Left cardiac atrium (tissue), 4 donors: Measurements from ENCODE around the gene EDAR. TPM values are rescaled to one million over a fixed set of nuclear protein-coding genes. Genes with fewer than 3 reads are reported as not detected.
A peak's percentile ranks its signal among the peaks of the same experiment; 100 is the strongest.

Experiments used
- ATAC-seq, 2 donors: fragments of 200-7000 bp; cut with Tn5 transposase; one replicate each; pipeline ENCODE4 v1.9.1; 2020; ENCODE audit warnings: mild to moderate bottlenecking in 2 of 2, moderate library complexity in 2 of 2
- DNase-seq: peaks from one replicate; pipeline ENCODE4 v3.0.0-alpha.2; 2020
- intact Hi-C, 2 donors: fragments of 100-400 bp; cut with DNase I; formaldehyde crosslinking; loops; one replicate each; pipeline versions ENCODE4 v1.14.1 to v1.15.1; 2022 to 2023
- total RNA-seq, 2 donors: library from RNA; stranded (reverse); fragmentation: NEBNext Ultra II Directional; extraction: Animal tissue kit (Norgen Biotek cat#: 25700); gene quantifications; one replicate each; pipeline ENCODE4 v1.2.1, GENCODE V29; 2021
- donor health status: DM: no; HTN: yes; CAD: no.
- donor health status: DM: no; HTN: yes; CAD: no; lungs with severe emphysema.
- donor health status: DM: yes; HTN: yes; CAD: no.
- donor health status: Dilated cardiomyopathy.

EDAR gene
- total RNA-seq, 2 donors from 2014 or later = 0.06 TPM; not detected in 1

GRCh38 chr2:109006971-109007370 is 18.0 kb upstream of the EDAR start:
- DNase-seq (no peak), ATAC-seq (no peak)
- intact Hi-C loops = no loop called here

DNA sequence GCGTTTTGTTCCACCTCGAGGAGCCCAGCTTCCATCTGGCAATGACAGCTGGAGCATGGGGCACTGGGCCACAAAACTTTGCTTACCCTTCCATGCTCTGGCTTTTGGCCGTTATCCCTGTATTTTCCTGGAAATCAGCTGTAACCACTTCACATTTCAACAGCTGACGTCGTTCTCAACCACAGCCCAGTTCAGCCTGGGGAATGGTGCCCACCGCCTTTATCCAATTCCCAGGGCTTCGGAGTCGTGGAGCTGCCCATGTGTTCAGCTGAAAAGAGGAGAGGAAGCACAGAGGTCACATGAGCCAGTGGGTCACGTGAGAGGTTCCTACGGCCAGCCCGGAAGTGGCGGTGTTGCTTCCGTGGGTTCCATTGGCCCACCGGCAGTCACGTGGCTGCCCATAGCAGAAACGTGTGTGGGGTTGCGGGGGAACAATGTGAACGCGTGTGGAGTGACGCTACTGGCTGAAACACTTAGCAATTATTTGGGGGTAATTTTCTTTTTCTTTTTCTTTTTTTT is 16.7 kb upstream of the EDAR start:
- DNase-seq (peak; percentile 67), ATAC-seq (peak; percentile 33 to 92)
- intact Hi-C loops = no loop called here

- intact Hi-C loops = no loop called here
- DNase-seq = no peak
- no peak for ATAC-seq
Measured at GRCh38 chr2:109001201-109001600, 12.2 kb upstream of the EDAR start.

GRCh38 chr2:109000738-109001137 is 11.7 kb upstream of the EDAR start:
- DNase-seq (no peak), ATAC-seq (no peak)
- intact Hi-C loops = no loop called here

GRCh38 chr2:108998911-108999310 is 9.9 kb upstream of the EDAR start:
- no peak for ATAC-seq
- no peak for DNase-seq
- intact Hi-C loops = no loop called here

DNA sequence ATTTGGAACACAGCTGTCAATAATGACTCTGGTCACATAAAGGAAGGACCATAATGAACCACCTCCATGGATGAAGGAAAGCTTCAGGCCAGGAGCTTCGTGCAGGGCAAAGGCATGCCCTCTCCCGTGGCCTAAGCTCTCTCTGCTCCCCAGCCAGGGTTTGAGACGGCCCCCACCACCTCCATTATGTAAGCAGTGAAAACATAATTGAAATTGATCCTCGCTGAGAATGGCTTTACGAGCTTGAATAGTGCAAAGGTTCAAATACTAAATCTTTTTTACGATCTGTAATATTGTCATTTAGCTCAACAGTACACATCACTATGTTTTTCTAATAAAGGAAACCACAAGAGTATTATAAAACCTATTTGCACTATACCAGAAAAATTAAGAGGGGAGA is 5.2 kb upstream of the EDAR start:
- intact Hi-C loops = no loop called here
- DNase-seq = no peak
- ATAC-seq = no peak

- ATAC-seq (no peak), DNase-seq (no peak)
- intact Hi-C loops = no loop called here
Measured at GRCh38 chr2:108993095-108993937, 4.3 kb upstream of the EDAR start.

- ATAC-seq (peak; percentile 23 to 73), DNase-seq (no peak)
- intact Hi-C loops = loop anchor here (2.0 to 5.0 kb wide), 3 partner anchors 59 to 133 kb away; no protein-coding TSS in a partner anchor
Measured at GRCh38 chr2:108988076-108988795, 784 bp downstream of the EDAR start.

DNA sequence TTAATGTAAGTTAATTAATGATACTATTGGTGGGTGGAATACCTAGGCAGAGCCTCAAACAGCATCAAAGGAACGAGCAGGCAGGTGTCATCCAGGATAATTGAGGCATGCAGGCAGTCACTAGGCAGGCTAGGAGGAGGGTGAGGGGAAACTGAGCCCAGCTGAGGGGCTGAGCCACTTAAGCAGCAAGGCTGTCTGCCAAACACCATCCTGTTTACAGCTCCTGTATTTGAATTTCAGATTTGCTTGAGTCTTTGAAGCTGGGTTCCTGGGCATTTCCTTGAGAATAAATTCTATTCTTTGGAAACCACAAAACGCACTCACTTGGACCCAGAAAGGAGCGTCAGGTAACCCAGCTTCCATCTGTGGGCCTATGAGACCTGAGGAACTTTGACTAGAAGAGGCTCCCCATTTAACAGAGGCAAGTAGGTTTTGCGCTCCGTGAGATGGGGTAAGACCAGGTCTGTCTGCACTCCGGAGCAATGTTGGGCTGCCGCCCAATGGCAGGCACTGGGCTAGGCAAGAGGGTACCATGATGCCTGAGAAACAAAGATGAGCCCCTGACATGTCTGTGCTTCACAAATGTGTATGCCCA is 2.0 kb downstream of the EDAR start:
- DNase-seq (no peak), ATAC-seq (no peak)
- intact Hi-C loops = loop anchor here in 1 of 2 donors (5.0 kb wide), 1 partner anchor 60 kb away; no protein-coding TSS in a partner anchor

DNA sequence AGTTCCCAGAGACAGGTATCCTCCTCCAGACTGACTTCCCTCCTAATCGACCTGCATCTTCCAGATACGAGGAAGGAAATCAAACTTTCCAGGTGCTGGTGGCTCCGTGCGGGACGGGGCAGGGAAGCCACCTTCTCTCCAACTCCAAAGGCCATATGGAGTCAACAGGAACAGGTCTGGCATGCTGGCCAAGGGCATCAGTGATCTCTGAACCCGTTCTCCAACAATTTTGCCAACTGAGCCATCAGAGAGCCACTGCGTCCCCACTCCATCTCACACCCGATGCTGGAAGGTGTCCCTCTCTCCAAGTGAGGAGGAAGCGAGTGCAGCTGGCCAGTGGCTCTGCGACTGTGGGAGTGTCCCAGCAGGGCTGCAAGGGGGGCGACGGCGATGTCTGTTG is 5.4 kb downstream of the EDAR start:
- no peak for DNase-seq
- ATAC-seq = no peak
- intact Hi-C loops = no loop called here

GRCh38 chr2:108983061-108983460 is 6.0 kb downstream of the EDAR start:
- ATAC-seq (no peak), DNase-seq (no peak)
- intact Hi-C loops = no loop called here

DNA sequence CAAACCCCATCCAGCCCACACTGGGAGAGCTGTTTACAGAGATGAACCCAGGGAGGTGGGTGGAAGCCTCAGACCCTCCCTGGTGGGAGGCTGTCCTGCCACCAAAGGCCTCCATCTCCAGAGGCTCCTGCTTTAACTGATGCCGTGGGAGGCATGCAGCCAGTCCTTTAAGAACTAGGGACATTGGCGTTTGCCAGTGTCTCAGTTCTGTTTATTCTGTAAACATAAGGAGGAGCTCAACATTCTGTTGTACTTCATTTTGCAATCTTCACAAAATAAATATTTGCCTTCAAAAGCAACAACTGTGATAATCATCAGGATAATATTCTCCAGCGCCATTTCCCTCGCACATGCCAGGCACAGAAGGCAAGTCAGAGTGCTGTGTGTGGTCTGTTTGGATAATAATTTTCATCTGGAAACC is 6.8 kb downstream of the EDAR start:
- no peak for ATAC-seq
- intact Hi-C loops = no loop called here
- DNase-seq = no peak

GRCh38 chr2:108981846-108982245 is 7.2 kb downstream of the EDAR start:
- DNase-seq (no peak), ATAC-seq (no peak)
- intact Hi-C loops = no loop called here

GRCh38 chr2:108980076-108980475 is 8.9 kb downstream of the EDAR start:
- intact Hi-C loops = no loop called here
- ATAC-seq = no peak
- no peak for DNase-seq

- intact Hi-C loops = no loop called here
- ATAC-seq = no peak
- DNase-seq = no peak
Measured at GRCh38 chr2:108979461-108979860, 9.6 kb downstream of the EDAR start.

GRCh38 chr2:108978709-108979111 is 10.3 kb downstream of the EDAR start:
- no peak for DNase-seq
- intact Hi-C loops = no loop called here
- no peak for ATAC-seq

GRCh38 chr2:108975613-108976435 is 13.2 kb downstream of the EDAR start:
- intact Hi-C loops = no loop called here
- ATAC-seq = no peak
- DNase-seq = no peak

- intact Hi-C loops = no loop called here
- DNase-seq = no peak
- ATAC-seq = no peak
Measured at GRCh38 chr2:108974674-108975073, 14.3 kb downstream of the EDAR start.

DNA sequence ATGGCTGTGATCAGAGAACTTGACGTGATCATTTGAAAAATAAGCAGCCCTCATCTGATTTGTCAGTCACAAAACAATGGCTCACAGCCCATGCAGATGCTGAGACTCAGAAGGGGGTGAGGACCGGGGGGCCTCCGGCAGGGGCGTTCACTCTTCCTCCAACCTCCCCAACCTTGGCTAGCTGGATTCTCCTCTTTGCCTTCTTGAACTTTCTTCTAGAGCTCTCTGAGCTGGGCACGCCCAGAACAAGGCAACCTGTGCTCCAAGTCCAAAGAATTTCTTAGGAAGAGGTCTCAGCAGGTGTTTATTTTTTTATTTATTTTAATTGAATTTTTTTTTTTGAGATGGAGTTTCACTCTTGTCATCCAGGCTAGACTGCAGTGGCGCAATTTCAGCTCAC is 16.4 kb downstream of the EDAR start:
- no peak for DNase-seq
- intact Hi-C loops = no loop called here
- no peak for ATAC-seq
